Uterus (tissue), 4 donors: ENCODE data around the gene EXOC4. TPM values are rescaled to one million over a fixed set of nuclear protein-coding genes. Genes with fewer than 3 reads are reported as not detected.

Experiments
- DNase-seq, 2 donors: peaks; one replicate each; pipeline ENCODE4 v3.0.0-alpha.2; 2019 to 2020
- H3K27ac ChIP-seq, 2 donors: fragments of 200-600 bp; sonication (generic); 1 replicate in 1 of 2; 2 replicates in 1 of 2; pipeline ENCODE4 v1.5.1; 2016 to 2018
- H3K27me3 ChIP-seq, 2 donors: fragments of 200-600 bp; sonication (generic); one replicate each; pipeline ENCODE4 v1.5.1; 2018 to 2019; ENCODE audit warnings: control low read depth in 1 of 2
- H3K36me3 ChIP-seq, 2 donors: fragments of 200-600 bp; sonication (generic); one replicate each; pipeline ENCODE4 v1.5.1; 2019; ENCODE audit warnings: control low read depth in 1 of 2
- H3K4me1 ChIP-seq, 2 donors: fragments of 200-600 bp; sonication (generic); one replicate each; pipeline ENCODE4 v1.5.1; 2018 to 2019; ENCODE audit warnings: control low read depth in 1 of 2
- H3K4me3 ChIP-seq, 2 donors: fragments of 200-600 bp; sonication (generic); 1 replicate in 1 of 2; 2 replicates in 1 of 2; pipeline ENCODE4 v1.5.1; 2018 to 2019; ENCODE audit warnings: mild to moderate bottlenecking in 1 of 2
- H3K9me3 ChIP-seq, 2 donors: fragments of 200-600 bp; sonication (generic); one replicate each; pipeline ENCODE4 v1.5.1; 2019; ENCODE audit warnings: control low read depth in 1 of 2
- POLR2A ChIP-seq, 2 donors: fragments of 450-650 bp; IDR thresholded peaks; one replicate each; pipeline ENCODE4 v1.6.1; 2016; ENCODE audit warnings: antibody characterized with exemption in 2 of 2, mild to moderate bottlenecking in 1 of 2, moderate library complexity in 1 of 2
- intact Hi-C: fragments of 100-400 bp; cut with DNase I; formaldehyde crosslinking; loops from one replicate; pipeline ENCODE4 v1.15.1; 2023; ENCODE audit warnings: low total_unique reads
- total RNA-seq, 4 donors: library from RNA; depleted of rRNA in 3 of 4; stranded (reverse); fragments of >200 nt in 3 of 4; gene quantifications; one replicate each; pipeline versions ENCODE4 v1.1.0 to v1.2.4, GENCODE V29; 2014 to 2023
- TF ChIP-seq, protein P1 (sequence below), 4 experiments: fragments of 200-600 bp in 2 of 4; fragments of 450-650 bp in 2 of 4; sonication (generic) in 2 of 4; IDR thresholded peaks; one replicate each; pipeline ENCODE4 v1.5.1; 2016 to 2019; ENCODE audit warnings: antibody characterized with exemption in 4 of 4, mild to moderate bottlenecking in 2 of 4, moderate library complexity in 1 of 4
- donor health status: DM: yes; HTN: yes; CAD: no.

The EXOC4 gene
- total RNA-seq, 4 donors from 2014 or later = 27.2 to 126 (median 65.4) TPM

GRCh38 chr7:133265821-133266220 is 12.9 kb downstream of the EXOC4 start:
- H3K27ac ChIP-seq = no peak overlapping the region
- TF ChIP-seq, protein P1, sequence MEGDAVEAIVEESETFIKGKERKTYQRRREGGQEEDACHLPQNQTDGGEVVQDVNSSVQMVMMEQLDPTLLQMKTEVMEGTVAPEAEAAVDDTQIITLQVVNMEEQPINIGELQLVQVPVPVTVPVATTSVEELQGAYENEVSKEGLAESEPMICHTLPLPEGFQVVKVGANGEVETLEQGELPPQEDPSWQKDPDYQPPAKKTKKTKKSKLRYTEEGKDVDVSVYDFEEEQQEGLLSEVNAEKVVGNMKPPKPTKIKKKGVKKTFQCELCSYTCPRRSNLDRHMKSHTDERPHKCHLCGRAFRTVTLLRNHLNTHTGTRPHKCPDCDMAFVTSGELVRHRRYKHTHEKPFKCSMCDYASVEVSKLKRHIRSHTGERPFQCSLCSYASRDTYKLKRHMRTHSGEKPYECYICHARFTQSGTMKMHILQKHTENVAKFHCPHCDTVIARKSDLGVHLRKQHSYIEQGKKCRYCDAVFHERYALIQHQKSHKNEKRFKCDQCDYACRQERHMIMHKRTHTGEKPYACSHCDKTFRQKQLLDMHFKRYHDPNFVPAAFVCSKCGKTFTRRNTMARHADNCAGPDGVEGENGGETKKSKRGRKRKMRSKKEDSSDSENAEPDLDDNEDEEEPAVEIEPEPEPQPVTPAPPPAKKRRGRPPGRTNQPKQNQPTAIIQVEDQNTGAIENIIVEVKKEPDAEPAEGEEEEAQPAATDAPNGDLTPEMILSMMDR (IDR thresholded peaks at IDR 0.05) = no peak
- no peak for TF ChIP-seq POLR2A (IDR thresholded peaks at IDR 0.05)
- no peaks in the 10 kb centered on the region for H3K36me3 ChIP-seq
- no peaks in the 10 kb centered on the region for H3K9me3 ChIP-seq
- no peak for DNase-seq
- no peaks in the 10 kb centered on the region for H3K27me3 ChIP-seq
- no peak overlapping the region for H3K4me3 ChIP-seq
- intact Hi-C loops = no loop called here
- H3K4me1 ChIP-seq = no peaks in the 10 kb centered on the region

- intact Hi-C loops = no loop called here
- TF ChIP-seq POLR2A (IDR thresholded peaks at IDR 0.05) = no peak
- TF ChIP-seq, protein P1 (IDR thresholded peaks at IDR 0.05) = no peak
Observed at GRCh38 chr7:133268355-133268754, 15.5 kb downstream of the EXOC4 start.

DNA sequence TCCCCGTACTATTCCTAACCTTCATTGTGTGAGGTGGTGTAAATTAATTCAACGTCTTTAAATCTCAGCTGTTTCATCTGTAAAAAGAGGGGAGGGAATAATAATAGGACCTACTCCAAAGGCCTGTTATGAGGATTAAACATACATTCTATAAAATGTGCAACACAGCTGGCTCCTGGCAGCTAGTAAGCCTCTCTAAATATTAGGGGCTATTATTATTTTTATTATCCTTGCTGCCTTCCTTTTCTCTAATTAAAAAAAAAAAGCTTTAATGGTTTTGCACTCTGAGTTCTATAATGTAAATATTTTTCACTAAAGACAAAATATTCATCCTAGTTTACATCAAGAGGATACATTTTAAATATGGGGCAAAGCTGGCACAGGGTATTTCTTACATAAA is 19.5 kb downstream of the EXOC4 start:
- Histone ChIP-seq H3K27me3 (no peaks in the 10 kb centered on the region), H3K4me1 (no peaks in the 10 kb centered on the region), H3K36me3 (no peaks in the 10 kb centered on the region), H3K4me3 (no peak overlapping the region), H3K27ac (no peak overlapping the region), H3K9me3 (no peaks in the 10 kb centered on the region)
- TF ChIP-seq, protein P1 (IDR thresholded peaks at IDR 0.05) = no peak
- no peak for TF ChIP-seq POLR2A (IDR thresholded peaks at IDR 0.05)
- no peak for DNase-seq
- intact Hi-C loops = no loop called here

More at GRCh38 chr7:133268355-133268754, 15.5 kb downstream of the EXOC4 start:
- Histone ChIP-seq H3K36me3 (no peaks in the 10 kb centered on the region), H3K27me3 (no peaks in the 10 kb centered on the region), H3K9me3 (no peaks in the 10 kb centered on the region), H3K27ac (no peak overlapping the region), H3K4me3 (no peak overlapping the region), H3K4me1 (no peaks in the 10 kb centered on the region)
- no peak for DNase-seq

DNA sequence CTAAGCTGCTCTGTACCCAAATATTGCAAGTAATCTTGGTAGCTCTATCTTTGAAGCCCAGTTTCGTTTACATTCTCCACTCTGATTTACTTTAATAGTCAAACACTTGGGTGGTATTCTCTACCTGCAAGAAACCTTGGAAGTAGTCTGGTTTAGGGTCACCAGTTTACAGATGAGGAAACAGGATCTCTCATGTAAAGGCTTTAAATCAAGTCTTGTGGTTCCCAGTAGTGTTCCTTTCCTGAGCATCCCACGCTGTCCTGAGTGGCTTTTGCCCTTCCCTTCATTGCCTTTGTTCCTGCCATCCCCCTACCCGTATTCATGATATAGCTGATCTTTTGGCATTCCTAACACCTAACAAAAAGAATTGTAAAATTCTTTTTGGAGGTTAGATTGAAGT is 20.3 kb downstream of the EXOC4 start:
- Histone ChIP-seq H3K27ac (no peak overlapping the region), H3K9me3 (no peaks in the 10 kb centered on the region), H3K4me3 (no peak overlapping the region), H3K4me1 (no peaks in the 10 kb centered on the region), H3K36me3 (no peaks in the 10 kb centered on the region), H3K27me3 (no peaks in the 10 kb centered on the region)
- no peak for TF ChIP-seq POLR2A (IDR thresholded peaks at IDR 0.05)
- TF ChIP-seq, protein P1 (IDR thresholded peaks at IDR 0.05) = no peak
- no peak for DNase-seq
- intact Hi-C loops = no loop called here

DNA sequence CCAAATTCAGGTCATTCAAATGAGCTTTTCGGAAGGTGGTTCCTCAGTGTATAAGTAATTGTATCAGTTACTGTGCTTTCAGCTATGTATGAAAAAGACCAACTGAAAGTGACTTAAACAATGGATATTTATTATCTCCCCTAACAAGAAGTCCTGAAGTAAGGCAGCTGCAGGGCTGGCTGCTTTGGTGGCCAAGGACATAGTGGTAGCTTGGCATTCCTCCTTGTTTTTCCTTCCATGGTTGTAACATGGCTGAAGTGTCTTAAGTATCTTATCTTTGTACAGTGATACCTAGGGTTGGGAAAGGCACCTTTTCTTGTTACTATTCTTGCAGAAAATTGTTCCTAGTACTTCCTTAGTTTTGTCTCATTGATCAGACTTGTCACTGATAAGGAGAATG is 21.4 kb downstream of the EXOC4 start:
- no peak for DNase-seq
- no peaks in the 10 kb centered on the region for H3K9me3 ChIP-seq
- H3K27me3 ChIP-seq = no peaks in the 10 kb centered on the region
- no peak for TF ChIP-seq POLR2A (IDR thresholded peaks at IDR 0.05)
- TF ChIP-seq, protein P1 (IDR thresholded peaks at IDR 0.05) = no peak
- no peak overlapping the region for H3K27ac ChIP-seq
- H3K36me3 ChIP-seq = no peaks in the 10 kb centered on the region
- H3K4me1 ChIP-seq = no peaks in the 10 kb centered on the region
- intact Hi-C loops = no loop called here
- H3K4me3 ChIP-seq = no peak overlapping the region
